Measurements from ENCODE around the gene AMFR. TPM values are rescaled to one million over a fixed set of nuclear protein-coding genes. Genes with fewer than 3 reads are reported as not detected.

The AMFR gene
- polyA plus RNA-seq, 3 donors = 141 to 145 (median 144) TPM

DNA sequence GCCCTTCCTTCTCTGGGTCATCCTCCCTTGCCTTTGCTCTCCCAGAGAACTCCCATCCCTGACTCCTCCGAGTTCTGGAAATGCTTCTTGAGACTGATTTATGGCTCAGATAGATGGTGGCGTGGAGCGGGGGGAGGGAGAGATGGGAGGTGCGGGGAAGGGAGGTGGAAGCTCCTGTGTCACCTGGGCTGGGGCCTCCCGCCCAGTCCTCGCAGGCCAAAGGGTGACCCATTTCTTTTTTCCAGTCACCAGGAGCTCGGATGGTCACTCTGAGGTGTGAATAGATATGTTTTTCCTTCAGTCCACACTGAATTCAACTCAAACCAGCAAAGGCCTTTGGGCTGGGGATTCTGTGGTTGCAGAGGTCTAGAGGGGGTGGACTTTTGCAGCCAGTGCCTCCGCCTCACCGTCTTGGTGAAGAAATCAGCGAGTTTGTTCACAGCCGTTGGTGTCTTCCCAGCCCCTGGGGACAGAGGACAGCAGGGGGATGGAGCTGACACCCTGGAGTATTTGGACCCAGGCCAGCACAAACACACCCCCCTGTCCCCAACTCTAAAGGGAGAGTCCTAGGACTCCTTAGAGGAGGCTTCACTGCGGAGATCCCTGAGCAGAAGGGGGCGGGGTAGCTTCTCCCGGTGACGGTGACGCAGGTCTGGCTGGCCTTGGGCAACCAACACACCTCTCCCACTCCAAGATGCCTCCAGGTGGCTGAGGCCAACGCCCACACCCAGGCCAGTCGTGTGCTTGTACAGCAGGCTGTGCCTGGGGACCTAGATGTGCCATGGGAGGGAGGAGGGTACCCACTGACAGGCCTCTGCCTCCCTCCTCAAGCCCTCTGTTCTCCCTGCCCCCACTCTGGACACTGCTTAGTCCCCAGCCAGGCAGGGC is 80.6 kb downstream of the AMFR start:
- DNase-seq (ENCODE audit: extremely low read depth in 1 of 11, low read depth in 9 of 11, low spot score in 4 of 11) = no peak

GRCh38 chr16:56343661-56344517 is 81.5 kb downstream of the AMFR start:
- DNase-seq (ENCODE audit: extremely low read depth in 1 of 11, low read depth in 9 of 11, low spot score in 4 of 11) = no peak

GRCh38 chr16:56341656-56342399 is 83.5 kb downstream of the AMFR start:
- DNase-seq (ENCODE audit: extremely low read depth in 1 of 11, low read depth in 9 of 11, low spot score in 4 of 11) = no peak

DNA sequence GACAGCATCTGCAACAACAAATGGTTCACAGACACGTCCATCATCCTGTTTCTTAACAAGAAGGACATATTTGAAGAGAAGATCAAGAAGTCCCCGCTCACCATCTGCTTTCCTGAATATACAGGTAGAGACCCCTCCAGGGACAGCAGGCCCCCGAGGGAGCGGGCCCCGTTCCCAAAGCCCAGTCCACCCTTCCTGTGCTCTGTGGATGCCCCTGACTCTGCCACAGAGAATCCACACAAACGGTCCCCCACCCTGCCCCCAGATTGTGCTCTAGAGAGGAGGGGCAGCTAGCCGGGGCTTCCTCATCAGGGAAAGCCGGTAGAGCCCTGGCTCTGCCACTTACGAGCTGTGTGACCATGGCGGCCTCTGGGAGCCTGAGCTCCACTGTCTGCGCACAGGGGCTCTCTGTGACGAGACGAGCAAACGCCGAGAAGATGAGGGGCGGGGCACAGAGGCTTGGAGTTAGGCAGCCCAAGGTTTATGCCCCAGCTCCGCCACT is 84.4 kb downstream of the AMFR start:
- no peak for DNase-seq (ENCODE audit: extremely low read depth in 1 of 11, low read depth in 9 of 11, low spot score in 4 of 11)

DNA sequence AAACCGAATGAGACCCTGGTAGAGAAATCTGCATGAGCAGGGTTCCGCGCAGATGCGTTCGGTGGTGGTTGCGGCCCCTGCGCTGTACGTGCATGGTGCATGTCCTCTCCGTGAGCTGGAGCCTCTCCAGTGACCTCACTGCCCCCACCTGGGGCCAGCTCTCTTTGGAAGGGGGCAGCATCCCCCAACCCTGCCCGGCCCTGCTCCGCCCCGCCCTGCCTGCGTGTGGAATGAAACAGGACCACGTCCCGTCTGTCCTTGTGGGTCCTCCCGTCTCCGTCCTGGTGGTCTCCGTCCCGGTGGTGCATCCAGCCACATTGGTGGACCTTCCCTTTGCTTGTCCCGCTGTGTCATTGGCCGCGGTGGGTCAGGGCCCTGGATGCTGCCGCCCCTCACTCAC is 84.9 kb downstream of the AMFR start:
- DNase-seq (ENCODE audit: extremely low read depth in 1 of 11, low read depth in 9 of 11, low spot score in 4 of 11) = no peak

GRCh38 chr16:56339431-56340195 is 85.7 kb downstream of the AMFR start:
- no peak for DNase-seq (ENCODE audit: extremely low read depth in 1 of 11, low read depth in 9 of 11, low spot score in 4 of 11)

GRCh38 chr16:56338566-56339318 is 86.6 kb downstream of the AMFR start:
- no peak for DNase-seq (ENCODE audit: extremely low read depth in 1 of 11, low read depth in 9 of 11, low spot score in 4 of 11)

- no peak for DNase-seq (ENCODE audit: extremely low read depth in 1 of 11, low read depth in 9 of 11, low spot score in 4 of 11)
Measured at GRCh38 chr16:56337858-56338325, 87.5 kb downstream of the AMFR start.

GRCh38 chr16:56337131-56337857 is 88.1 kb downstream of the AMFR start:
- DNase-seq (ENCODE audit: extremely low read depth in 1 of 11, low read depth in 9 of 11, low spot score in 4 of 11) = no peak

DNA sequence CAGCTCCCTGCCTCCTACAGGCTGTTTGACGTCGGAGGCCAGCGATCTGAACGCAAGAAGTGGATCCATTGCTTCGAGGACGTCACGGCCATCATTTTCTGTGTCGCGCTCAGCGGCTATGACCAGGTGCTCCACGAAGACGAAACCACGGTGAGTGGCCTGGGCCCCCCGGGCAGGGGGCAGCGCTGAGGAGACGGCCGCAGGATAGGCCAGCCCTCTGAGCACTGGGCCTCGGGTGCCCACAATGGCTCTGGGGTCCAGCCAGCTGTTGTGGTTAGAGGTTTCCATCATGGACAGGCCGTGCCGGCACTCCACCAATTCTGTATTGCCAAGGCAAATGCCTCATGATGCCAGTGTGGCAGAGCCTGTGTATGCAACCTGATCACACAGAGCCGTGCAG is 88.6 kb downstream of the AMFR start:
- DNase-seq (ENCODE audit: extremely low read depth in 1 of 11, low read depth in 9 of 11, low spot score in 4 of 11) = no peak

- DNase-seq (ENCODE audit: extremely low read depth in 1 of 11, low read depth in 9 of 11, low spot score in 4 of 11) = no peak
Measured at GRCh38 chr16:56336071-56336688, 89.2 kb downstream of the AMFR start.

DNA sequence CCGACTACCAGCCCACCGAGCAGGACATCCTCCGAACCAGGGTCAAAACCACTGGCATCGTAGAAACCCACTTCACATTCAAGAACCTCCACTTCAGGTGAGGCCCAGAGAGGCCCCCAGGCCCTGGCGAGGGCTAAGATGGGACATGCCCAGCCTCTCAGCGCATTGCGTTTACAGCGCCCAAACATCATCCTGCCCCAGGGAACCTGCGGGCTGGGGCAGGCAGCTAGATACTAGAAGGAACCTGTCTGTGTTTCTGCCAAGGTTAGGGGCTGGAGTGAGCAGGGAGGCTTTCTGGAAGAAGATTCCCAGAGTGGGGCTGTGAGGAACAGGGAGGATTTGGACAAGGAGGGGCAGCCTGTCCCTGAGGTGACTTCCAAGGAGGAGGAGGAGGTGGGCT is 90.6 kb downstream of the AMFR start:
- DNase-seq (ENCODE audit: extremely low read depth in 1 of 11, low read depth in 9 of 11, low spot score in 4 of 11) = no peak

GRCh38 chr16:56332464-56333079 is 92.8 kb downstream of the AMFR start:
- DNase-seq (ENCODE audit: extremely low read depth in 1 of 11, low read depth in 9 of 11, low spot score in 4 of 11) = peak in 4 of 11 donors; percentile 24 to 48 (median 30)

DNA sequence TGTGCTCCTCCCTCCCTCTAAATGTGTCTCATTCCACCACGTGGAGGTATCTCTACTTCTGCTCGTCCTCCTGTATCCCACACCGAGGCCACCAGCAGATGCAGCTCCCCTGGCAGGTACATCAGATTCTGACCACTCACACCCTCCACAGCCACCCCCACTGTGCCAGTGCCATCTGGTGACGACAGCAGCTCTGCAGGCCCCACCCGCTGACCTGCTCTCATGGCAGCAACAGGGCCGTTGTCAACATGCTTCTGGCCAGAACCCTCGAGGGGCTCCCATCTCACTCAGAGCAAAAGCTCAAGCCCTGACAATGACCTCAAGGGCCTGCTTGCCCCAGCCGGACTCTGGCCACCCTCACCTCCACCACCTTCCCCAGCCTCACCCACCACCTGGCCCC is 93.4 kb downstream of the AMFR start:
- DNase-seq (ENCODE audit: extremely low read depth in 1 of 11, low read depth in 9 of 11, low spot score in 4 of 11) = no peak

DNA sequence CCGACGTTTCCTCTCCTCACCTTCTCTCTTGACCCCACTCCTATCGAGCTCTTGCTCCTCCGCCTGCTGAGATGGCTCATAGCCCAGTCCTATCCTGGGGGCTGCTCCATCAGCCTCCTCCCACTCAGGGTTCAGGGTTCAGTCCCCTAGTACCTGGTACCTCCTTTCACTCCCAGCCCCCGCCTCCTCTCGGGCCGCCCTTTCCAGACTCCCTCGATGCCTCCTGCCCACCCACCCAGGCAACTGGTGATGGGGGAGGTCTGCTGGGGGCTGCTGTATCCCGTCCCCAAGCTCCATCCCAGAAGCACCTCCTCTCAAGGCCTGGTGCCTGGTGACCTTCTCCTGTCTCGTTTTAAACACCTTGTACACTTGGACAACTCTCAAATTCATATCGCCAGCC is 93.9 kb downstream of the AMFR start:
- DNase-seq (ENCODE audit: extremely low read depth in 1 of 11, low read depth in 9 of 11, low spot score in 4 of 11) = no peak

DNA sequence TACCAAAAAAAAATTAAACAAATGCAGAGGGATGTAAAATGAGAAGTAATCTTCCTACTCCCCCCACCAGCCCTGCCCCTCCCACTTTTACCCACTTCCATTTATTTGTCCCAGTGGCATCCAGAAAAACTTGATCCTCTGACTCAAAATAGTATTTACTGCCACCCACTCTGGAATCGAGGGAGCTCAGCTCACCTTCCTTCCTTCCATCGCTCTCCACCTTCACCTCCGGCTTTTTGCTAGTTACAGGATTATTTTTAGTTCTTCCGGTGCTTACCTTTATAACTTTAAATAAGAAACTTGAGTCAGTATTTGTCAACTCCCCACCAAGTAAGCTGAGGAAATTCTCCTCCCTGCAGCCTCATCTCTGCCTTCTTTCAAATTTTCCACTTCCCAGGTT is 94.9 kb downstream of the AMFR start:
- DNase-seq (ENCODE audit: extremely low read depth in 1 of 11, low read depth in 9 of 11, low spot score in 4 of 11) = no peak

Measured in renal cortex interstitium (tissue), 11 donors.